Adipose tissue (tissue), 3 donors: Measurements from ENCODE around the gene HOXC10. TPM values are rescaled to one million over a fixed set of nuclear protein-coding genes. Genes with fewer than 3 reads are reported as not detected.

ENCODE experiments used
- H3K27ac ChIP-seq: one replicate; pipeline ENCODE4 v1.5.1; 2013; ENCODE audit warnings: low read depth, low read length
- WGBS, 3 donors: extraction: QIAGEN DNeasy Blood & Tissue Kit; methylation state at CpG; one replicate each; pipeline ENCODE4 v1.1.7; 2013; 5-methylcytosine and 5-hydroxymethylcytosine counted together
- polyA plus RNA-seq, 3 donors: library from polyadenylated mRNA; stranded (reverse); fragments of 200-250 nt; gene quantifications; one replicate each; pipeline ENCODE4 v1.2.3, GENCODE V29; 2013
- donor health status: healthy with polysubstance abuse.
- donor health status: Bipolar disorder and iron deficiency.
- donor health status: healthy.

HOXC10 gene
- polyA plus RNA-seq, 3 donors = 0.22 to 0.63 TPM; not detected in 1

- 3 to 4% (median 4%) methylated on average over 71 of the region's 71 CpGs for WGBS, 3 donors
- H3K27ac ChIP-seq = no peak overlapping the region
Observed at GRCh38 chr12:53973236-53974042, 11.5 kb upstream of the HOXC10 start.

GRCh38 chr12:53974084-53975063 lies 10.6 kb upstream of the HOXC10 start, which contains the start of gene HOTAIR:
Gene HOTAIR (minus strand): TSS chr12:53974954.
- 2 to 4% (median 3%) methylated on average over 52 to 63 of the region's 63 CpGs for WGBS, 3 donors
- no peak within 1 kb of the TSS for H3K27ac ChIP-seq

GRCh38 chr12:53975064-53975471 lies 9.9 kb upstream of the HOXC10 start:
- H3K27ac ChIP-seq = no peak overlapping the region
- 4 to 5% (median 4%) methylated on average over 18 to 25 of the region's 25 CpGs for WGBS, 3 donors

GRCh38 chr12:53975479-53976152 lies 9.3 kb upstream of the HOXC10 start:
- no peak overlapping the region for H3K27ac ChIP-seq
- WGBS, 3 donors = 8 to 10% (median 9%) methylated on average over 31 of the region's 31 CpGs

- no peak overlapping the region for H3K27ac ChIP-seq
- WGBS, 3 donors = 16 to 20% (median 19%) methylated on average over 21 of the region's 21 CpGs
Observed at GRCh38 chr12:53976172-53976822, 8.6 kb upstream of the HOXC10 start.

GRCh38 chr12:53976823-53977595 lies 7.9 kb upstream of the HOXC10 start:
- no peak overlapping the region for H3K27ac ChIP-seq
- 8 to 19% (median 11%) methylated on average over 9 of the region's 9 CpGs for WGBS, 3 donors

GRCh38 chr12:53977596-53978445 lies 7.1 kb upstream of the HOXC10 start:
- 5 to 8% (median 8%) methylated on average over 11 of the region's 11 CpGs for WGBS, 3 donors
- no peak overlapping the region for H3K27ac ChIP-seq

GRCh38 chr12:53978477-53979356 lies 6.2 kb upstream of the HOXC10 start:
- 10 to 19% (median 15%) methylated on average over 15 of the region's 15 CpGs for WGBS, 3 donors
- H3K27ac ChIP-seq = no peak overlapping the region

- 15 to 33% (median 31%) methylated on average over 7 of the region's 7 CpGs for WGBS, 3 donors
Observed at GRCh38 chr12:53980104-53980801, 4.7 kb upstream of the HOXC10 start.

GRCh38 chr12:53980802-53981496 lies 4.0 kb upstream of the HOXC10 start:
- WGBS, 3 donors = 22 to 39% (median 27%) methylated on average over 15 of the region's 15 CpGs
- no peak overlapping the region for H3K27ac ChIP-seq

More at GRCh38 chr12:53980104-53980801, 4.7 kb upstream of the HOXC10 start:
- H3K27ac ChIP-seq = no peak overlapping the region

- H3K27ac ChIP-seq = no peak overlapping the region
- 13 to 29% (median 14%) methylated on average over 30 of the region's 30 CpGs for WGBS, 3 donors
Observed at GRCh38 chr12:53981634-53982565, 3.0 kb upstream of the HOXC10 start.

- H3K27ac ChIP-seq = no peak overlapping the region
- 9 to 19% (median 13%) methylated on average over 26 of the region's 26 CpGs for WGBS, 3 donors
Observed at GRCh38 chr12:53982648-53983567, 2.0 kb upstream of the HOXC10 start.

- H3K27ac ChIP-seq = no peak overlapping the region
- 5 to 10% (median 8%) methylated on average over 17 of the region's 17 CpGs for WGBS, 3 donors
Observed at GRCh38 chr12:53983568-53983949, 1.4 kb upstream of the HOXC10 start.
